Lower leg skin (tissue), 3 donors: ENCODE data around the gene MAST4.

Source experiments
- CTCF ChIP-seq, 3 donors: fragments of 450-650 bp; IDR thresholded peaks; one replicate each; pipeline ENCODE4 v1.5.1; 2016; ENCODE audit warnings: antibody characterized with exemption in 3 of 3, mild to moderate bottlenecking in 3 of 3, moderate library complexity in 2 of 3
- POLR2A ChIP-seq, 2 donors: fragments of 450-650 bp; IDR thresholded peaks; one replicate each; pipeline ENCODE4 v1.6.1; 2016 to 2017; ENCODE audit warnings: antibody characterized with exemption in 2 of 2, mild to moderate bottlenecking in 1 of 2, moderate library complexity in 1 of 2

GRCh38 chr5:67000794-67001475, 404.7 kb downstream of the MAST4 start:
- TF ChIP-seq CTCF (IDR thresholded peaks at IDR 0.05) (no peak), POLR2A (IDR thresholded peaks at IDR 0.05) (no peak)
